ENCODE measurements around the gene DNTT. TPM values are rescaled to one million over a fixed set of nuclear protein-coding genes. Genes with fewer than 3 reads are reported as not detected.

DNTT gene
- total RNA-seq, 1 donor from 2014 or later, result not detected

- no peaks in the 10 kb centered on the region for H3K9me3 Mint-ChIP-seq
- no peaks in the 10 kb centered on the region for H4K20me1 ChIP-seq (ENCODE audit: low read depth)
These were observed 28.4 kb upstream of the DNTT start for GRCh38 chr10:96275685-96276418.

GRCh38 chr10:96276426-96276825, 27.8 kb upstream of the DNTT start:
- H3K36me3 Mint-ChIP-seq, result no peaks in the 10 kb centered on the region
- H3K27me3 Mint-ChIP-seq (ENCODE audit: insufficient read depth, low read depth), result peaks cover 2% of the 10 kb centered on the region
- H3K4me3 ChIP-seq, result no peak overlapping the region
- no peaks in the 10 kb centered on the region for H3F3A ChIP-seq (ENCODE audit: low read depth)
- H3K27me3 ChIP-seq, result no peaks in the 10 kb centered on the region
- H3K79me2 ChIP-seq (ENCODE audit: low read depth), result no peaks in the 10 kb centered on the region
- H4K20me1 ChIP-seq (ENCODE audit: low read depth), result no peaks in the 10 kb centered on the region
- no peak overlapping the region for H2AFZ ChIP-seq (replicated peaks)
- no peaks in the 10 kb centered on the region for H3K36me3 ChIP-seq
- H3K4me1 Mint-ChIP-seq, result peaks cover 3% of the 10 kb centered on the region
- no peak overlapping the region for H3K27ac Mint-ChIP-seq
- H3K27ac ChIP-seq, result no peak overlapping the region
- TF ChIP-seq EZH2phosphoT487 (IDR thresholded peaks at IDR 0.05), result no peak
- no peak for TF ChIP-seq EZH2 (IDR thresholded peaks at IDR 0.05)
- no peak for TF ChIP-seq CTCF (IDR thresholded peaks at IDR 0.05)
- no peaks in the 10 kb centered on the region for H3K9me3 ChIP-seq (ENCODE audit: low read depth)
- H3K4me2 ChIP-seq, result no peak overlapping the region
- H3K9ac ChIP-seq, result no peak overlapping the region
- DNase-seq (ENCODE audit: low spot score), result no peak
- no peaks in the 10 kb centered on the region for H3K9me3 Mint-ChIP-seq
- no peak overlapping the region for H3K4me3 Mint-ChIP-seq
- no peaks in the 10 kb centered on the region for H3K4me1 ChIP-seq

More at GRCh38 chr10:96275685-96276418, 28.4 kb upstream of the DNTT start:
- no peak overlapping the region for H3K27ac Mint-ChIP-seq
- H3K27ac ChIP-seq, result no peak overlapping the region
- H3K4me3 ChIP-seq, result no peak overlapping the region
- no peaks in the 10 kb centered on the region for H3K36me3 Mint-ChIP-seq
- DNase-seq (ENCODE audit: low spot score), result no peak
- no peaks in the 10 kb centered on the region for H3K79me2 ChIP-seq (ENCODE audit: low read depth)
- no peak overlapping the region for H3K4me3 Mint-ChIP-seq
- TF ChIP-seq EZH2 (IDR thresholded peaks at IDR 0.05) (no peak), CTCF (IDR thresholded peaks at IDR 0.05) (no peak), EZH2phosphoT487 (IDR thresholded peaks at IDR 0.05) (no peak)
- no peaks in the 10 kb centered on the region for H3K27me3 ChIP-seq
- no peak overlapping the region for H3K4me2 ChIP-seq
- H3K9me3 ChIP-seq (ENCODE audit: low read depth), result no peaks in the 10 kb centered on the region
- no peaks in the 10 kb centered on the region for H3K4me1 ChIP-seq
- H2AFZ ChIP-seq (replicated peaks), result no peak overlapping the region
- no peak overlapping the region for H3K9ac ChIP-seq
- H3K27me3 Mint-ChIP-seq (ENCODE audit: insufficient read depth, low read depth), result peaks cover 3% of the 10 kb centered on the region
- no peaks in the 10 kb centered on the region for H3F3A ChIP-seq (ENCODE audit: low read depth)
- peaks cover 3% of the 10 kb centered on the region for H3K4me1 Mint-ChIP-seq
- H3K36me3 ChIP-seq, result no peaks in the 10 kb centered on the region

GRCh38 chr10:96276831-96277230, 27.4 kb upstream of the DNTT start:
- Histone ChIP-seq H3K4me2 (no peak overlapping the region), H3K4me1 (no peaks in the 10 kb centered on the region), H3K36me3 (no peaks in the 10 kb centered on the region), H3K27me3 (no peaks in the 10 kb centered on the region), H3K27ac (no peak overlapping the region), H3K9ac (no peak overlapping the region), H4K20me1 (ENCODE audit: low read depth) (no peaks in the 10 kb centered on the region), H3F3A (ENCODE audit: low read depth) (no peaks in the 10 kb centered on the region), H3K4me3 (no peak overlapping the region), H2AFZ (replicated peaks) (no peak overlapping the region), H3K79me2 (ENCODE audit: low read depth) (no peaks in the 10 kb centered on the region), H3K9me3 (ENCODE audit: low read depth) (no peaks in the 10 kb centered on the region)
- H3K27me3 Mint-ChIP-seq (ENCODE audit: insufficient read depth, low read depth), result peaks cover 2% of the 10 kb centered on the region
- H3K4me3 Mint-ChIP-seq, result no peak overlapping the region
- no peak overlapping the region for H3K27ac Mint-ChIP-seq
- no peak for TF ChIP-seq CTCF (IDR thresholded peaks at IDR 0.05)
- DNase-seq (ENCODE audit: low spot score), result no peak
- no peaks in the 10 kb centered on the region for H3K36me3 Mint-ChIP-seq
- peaks cover 3% of the 10 kb centered on the region for H3K4me1 Mint-ChIP-seq
- no peaks in the 10 kb centered on the region for H3K9me3 Mint-ChIP-seq
